Myocyte (in vitro differentiated cells): ENCODE measurements around the gene PLA2R1. TPM values are rescaled to one million over a fixed set of nuclear protein-coding genes. Genes with fewer than 3 reads are reported as not detected.

Source experiments
- DNase-seq: peaks from one replicate; pipeline ENCODE4 v3.0.0-alpha.2; 2012; ENCODE audit warnings: low read depth
- polyA plus RNA-seq: library from polyadenylated mRNA; unstranded; fragments of >200 nt; gene quantifications from one replicate; pipeline ENCODE4 v1.2.1, GENCODE V29; 2012; ENCODE audit warnings: missing spikeins
- total RNA-seq: library from RNA; depleted of rRNA; stranded (reverse); fragments of >200 nt; gene quantifications from 2 replicates; pipeline ENCODE4 v1.2.3, GENCODE V29; 2014

The PLA2R1 gene
- 5.6 and 6.0 TPM in 2 replicates for total RNA-seq
- 12.8 TPM for polyA plus RNA-seq

DNA sequence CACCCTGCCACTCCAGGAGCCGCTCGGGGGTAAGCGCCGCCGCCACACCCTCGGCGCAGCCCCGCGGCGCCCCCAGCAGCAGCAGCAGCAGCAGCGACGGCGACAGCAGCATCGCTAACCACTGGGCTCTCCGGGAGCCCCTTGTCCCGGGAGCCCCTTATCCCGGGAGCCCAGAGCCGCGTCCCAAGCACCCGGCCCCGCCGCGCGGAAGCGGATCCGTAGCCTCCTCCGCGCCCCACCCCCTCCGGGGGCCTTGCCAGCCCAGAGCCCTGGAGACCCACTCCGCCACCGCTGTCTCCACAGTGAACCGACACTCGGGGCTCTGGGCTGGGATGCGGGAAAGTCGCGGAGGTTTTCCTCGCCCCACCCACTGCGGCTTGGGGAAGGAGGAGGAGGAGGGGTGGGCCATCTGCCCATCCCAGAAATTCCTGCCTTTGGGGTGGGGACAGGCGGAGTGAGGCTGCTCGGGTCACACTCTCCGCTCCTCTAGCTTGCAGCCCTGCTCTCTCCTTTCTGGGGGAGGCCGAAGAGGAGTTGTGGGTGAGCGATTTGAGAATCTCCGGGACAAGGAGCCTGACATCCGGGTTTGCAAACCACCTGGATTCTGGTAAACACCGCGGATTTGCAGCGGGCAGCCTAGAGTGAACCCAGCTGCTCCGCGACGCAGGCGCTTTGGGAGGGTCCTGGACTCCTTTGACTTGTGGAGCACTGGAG, at the start of gene PLA2R1:
TSS of gene PLA2R1 (minus strand) at position 324 of the 714 bp plus-strand sequence. CDS start at position 112, 212 bp downstream.
- DNase-seq = peak; percentile 76

DNA sequence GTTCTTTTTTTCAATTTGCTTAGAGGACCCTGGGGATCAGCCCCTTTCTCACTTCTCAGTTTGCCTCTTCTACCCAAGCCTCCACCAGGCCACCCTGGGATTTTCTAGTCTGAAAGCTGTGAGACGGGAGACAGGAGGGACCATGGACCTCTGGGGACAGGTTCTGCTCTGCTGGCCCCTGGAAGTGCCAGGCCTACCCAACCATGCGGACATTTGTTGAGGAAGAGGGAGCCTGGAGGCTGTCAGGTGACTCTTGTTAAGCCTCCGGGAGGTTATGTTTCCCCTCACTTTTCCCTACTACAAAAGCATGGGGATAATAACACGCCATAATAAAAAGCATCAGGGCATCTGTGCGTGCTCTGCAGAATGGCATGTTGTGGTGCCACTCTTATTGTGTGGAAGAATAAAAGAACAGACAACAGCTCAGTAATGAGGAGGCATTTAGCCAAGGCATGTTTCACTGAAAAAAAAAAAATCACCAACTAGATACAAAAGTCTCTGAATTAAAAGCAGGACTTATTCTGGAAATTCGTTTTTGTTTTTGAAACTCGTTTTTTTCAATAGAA, 48.3 kb upstream of the PLA2R1 start:
- no peak for DNase-seq

DNA sequence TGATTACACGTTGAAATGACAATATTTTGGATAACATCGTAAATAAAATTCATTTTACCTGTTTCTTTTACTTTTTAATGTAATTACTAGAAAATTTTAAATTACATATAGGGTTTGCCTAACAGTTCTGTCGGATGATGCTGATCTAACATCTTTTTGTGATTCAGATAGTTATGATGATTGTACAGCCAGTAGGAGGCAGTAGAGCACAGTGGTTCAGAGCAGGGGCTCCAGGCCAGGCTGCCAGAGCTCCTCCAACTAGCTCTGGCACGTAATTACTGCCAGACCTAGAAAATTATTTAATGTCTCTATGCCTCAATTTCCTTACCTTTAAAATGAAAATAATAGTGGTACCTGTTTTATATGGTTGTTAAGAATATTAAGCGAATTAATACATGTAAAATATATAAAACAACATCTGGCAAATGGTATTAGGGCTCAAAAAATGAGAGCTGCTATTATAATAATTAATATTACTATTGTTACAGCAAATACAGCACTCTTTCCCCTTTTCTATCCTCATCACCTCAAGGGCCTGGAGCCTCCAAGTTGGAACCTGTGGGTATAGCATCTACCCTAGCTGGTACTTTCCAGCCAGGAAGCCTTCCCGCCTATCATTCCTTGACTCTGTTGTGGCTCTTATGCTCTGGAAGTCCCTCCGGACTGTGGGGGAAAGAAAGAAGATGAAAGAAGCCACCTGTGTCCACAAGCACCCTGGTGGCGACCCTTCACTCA, 47.7 kb upstream of the PLA2R1 start:
- peak; percentile 83 for DNase-seq

GRCh38 chr2:160109243-160109642, 46.8 kb upstream of the PLA2R1 start:
- DNase-seq = no peak

- DNase-seq = no peak
Observed at GRCh38 chr2:160108646-160109045, 46.2 kb upstream of the PLA2R1 start.

- DNase-seq = no peak
Observed at GRCh38 chr2:160105366-160105765, 43.0 kb upstream of the PLA2R1 start.

DNA sequence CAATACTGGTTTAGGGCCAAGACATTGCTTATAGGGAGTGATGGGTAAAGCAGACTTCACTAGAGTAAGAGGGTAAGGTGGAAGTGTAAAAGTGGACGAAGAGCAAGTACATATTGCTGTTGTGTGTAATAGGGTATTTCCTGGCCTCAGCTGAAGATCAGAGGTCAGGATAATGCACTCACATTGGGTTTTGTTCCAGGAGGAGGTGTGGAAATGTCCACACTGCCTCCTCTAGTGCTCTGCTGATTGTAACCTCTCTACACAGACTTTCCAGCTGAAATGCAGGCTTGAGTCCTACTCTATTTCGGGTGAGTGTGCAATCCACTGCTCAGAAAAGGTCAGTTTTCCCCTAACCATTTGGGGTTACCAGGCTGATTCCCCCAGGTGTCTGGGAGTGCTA, 41.7 kb upstream of the PLA2R1 start:
- no peak for DNase-seq

DNA sequence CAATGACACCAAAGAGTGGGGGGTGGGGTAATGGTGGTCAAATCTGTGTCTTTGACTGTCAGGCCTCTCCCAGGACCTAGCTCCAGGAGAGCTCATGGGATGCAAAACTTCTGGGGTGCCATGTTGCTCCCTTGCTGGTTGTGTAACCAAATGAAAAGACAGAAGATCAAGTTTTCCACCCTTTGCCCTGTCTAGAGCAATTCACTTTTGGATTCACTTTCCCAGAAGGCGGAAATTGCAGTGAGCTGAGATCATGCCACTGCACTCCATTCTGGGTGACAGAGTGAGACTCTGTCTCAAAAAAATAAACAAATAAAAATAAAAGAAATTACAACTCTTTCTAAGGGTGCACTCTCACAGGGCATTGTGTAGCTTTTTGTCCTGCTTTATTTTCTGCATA, 34.9 kb upstream of the PLA2R1 start:
- DNase-seq = no peak

DNA sequence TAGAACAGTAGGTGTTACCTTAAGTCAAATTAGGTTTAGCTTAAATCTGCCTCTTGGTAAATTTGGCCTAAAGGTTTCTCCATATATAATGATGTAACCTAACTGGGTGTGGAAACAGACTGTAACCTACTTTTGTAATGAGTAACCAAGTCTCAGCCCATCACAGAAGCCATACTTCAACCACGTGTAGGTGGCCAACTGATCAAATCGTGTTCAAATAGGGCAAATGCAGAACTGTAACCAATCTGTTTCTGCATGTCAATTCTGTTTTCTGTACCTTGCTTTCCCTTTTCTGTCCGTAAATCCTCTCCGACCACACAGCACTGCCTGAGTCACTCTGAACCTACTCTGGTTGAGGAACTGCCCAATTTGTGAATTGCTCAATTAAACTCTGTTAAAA, 34.0 kb upstream of the PLA2R1 start:
- DNase-seq = no peak

- DNase-seq = no peak
Observed at GRCh38 chr2:160092445-160092844, 30.0 kb upstream of the PLA2R1 start.

DNA sequence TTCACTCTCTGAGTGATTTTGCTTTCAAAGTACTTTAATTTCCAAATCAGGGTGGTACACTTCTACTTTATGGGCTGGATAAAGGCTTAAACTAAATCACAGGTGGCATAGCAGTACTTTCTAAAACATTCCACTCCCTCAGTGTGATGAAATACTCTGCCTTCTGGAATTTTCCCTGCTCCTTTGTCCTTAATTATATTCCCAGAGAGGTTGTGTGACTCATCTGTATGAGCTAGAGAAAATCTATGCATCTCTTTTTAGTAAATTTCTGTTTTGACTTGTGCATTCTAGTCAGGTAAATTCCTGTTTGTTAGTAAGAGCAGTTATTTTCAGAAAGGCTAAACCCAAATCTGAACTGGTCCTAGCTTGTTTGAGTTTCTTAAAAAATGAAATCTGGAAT, 29.0 kb upstream of the PLA2R1 start:
- DNase-seq = no peak

- DNase-seq = peak; percentile 26
Observed at GRCh38 chr2:160087854-160088745, 25.7 kb upstream of the PLA2R1 start.

GRCh38 chr2:160085662-160086061, 23.2 kb upstream of the PLA2R1 start:
- DNase-seq = no peak

DNA sequence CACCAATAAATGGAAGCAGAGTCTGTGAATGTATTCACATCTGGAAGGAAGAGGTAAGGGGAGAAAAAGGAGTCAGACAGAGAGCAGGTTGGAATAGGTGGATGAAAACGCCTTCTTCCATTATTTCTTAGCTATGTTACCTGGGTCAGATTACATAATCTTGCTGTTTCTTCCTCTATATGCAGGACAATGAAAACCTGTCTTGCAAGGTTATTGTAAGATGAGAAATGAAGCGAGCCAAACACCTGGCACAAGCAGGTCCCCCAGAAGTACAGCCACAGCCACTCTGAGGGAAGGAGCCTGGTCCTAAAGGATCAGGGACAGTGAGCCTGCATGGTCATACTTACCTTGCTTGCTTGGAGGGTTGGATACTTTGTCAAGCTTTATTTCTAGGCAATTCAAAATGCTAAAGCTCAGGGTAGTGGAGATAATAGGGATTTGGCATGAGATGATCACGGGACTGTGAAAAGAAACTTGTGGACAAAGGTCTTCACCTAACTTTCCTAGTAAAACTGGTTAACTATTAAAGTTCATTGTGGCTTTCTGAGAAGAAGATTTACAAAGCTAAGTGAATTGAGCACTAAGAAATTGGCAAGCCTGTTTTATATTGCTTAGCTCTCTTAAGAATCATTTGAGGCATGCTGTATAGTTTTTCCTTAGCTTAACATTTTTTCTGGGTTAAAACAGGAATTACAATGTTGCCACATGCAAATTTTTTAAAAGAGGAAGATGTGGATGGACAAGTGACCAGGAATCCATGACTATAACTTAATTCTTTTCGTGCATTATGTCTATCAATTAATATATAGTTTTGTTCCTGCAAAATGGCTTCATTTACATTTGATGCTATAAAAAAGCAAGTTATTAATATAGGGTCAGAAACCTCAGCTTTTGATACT, 15.7 kb upstream of the PLA2R1 start:
- no peak for DNase-seq

DNA sequence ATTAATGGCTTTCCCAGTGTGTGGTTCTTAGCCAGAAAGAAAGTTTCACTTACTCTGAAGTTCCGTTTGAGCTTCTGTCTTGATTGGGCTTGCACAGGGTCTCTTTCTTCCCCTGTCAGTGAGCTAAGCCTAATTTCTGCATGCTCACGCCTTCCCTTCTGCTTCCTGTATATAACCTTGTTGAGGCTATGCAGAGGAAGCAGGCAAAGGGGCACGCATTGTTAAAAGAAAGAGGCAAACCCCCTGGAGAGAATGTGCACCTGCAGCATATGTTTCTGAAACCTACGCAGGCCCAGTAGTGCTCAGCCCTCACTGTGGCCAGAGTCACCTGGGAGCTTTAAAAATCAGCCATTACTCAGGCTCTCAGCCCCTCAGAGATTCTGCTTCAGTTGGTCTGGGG, 14.5 kb upstream of the PLA2R1 start:
- no peak for DNase-seq

DNA sequence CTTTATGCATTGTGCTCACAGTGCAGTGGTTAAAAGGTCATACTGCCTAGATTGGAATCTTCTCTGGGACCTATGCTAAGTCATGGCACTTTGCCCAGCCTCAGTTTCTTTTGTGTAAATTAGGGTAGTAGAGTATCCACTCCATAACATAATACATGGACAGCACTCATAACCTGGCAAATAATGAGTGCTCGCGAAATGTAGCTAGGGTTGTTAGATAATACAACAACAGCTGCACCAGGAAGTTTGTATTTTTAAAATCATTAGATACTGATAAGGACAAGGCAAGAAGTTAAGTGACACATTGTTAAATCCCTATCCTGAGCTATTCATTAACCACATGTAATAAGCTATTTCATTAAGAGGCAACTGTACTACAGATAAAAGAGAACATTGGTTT, 13.8 kb upstream of the PLA2R1 start:
- no peak for DNase-seq

DNA sequence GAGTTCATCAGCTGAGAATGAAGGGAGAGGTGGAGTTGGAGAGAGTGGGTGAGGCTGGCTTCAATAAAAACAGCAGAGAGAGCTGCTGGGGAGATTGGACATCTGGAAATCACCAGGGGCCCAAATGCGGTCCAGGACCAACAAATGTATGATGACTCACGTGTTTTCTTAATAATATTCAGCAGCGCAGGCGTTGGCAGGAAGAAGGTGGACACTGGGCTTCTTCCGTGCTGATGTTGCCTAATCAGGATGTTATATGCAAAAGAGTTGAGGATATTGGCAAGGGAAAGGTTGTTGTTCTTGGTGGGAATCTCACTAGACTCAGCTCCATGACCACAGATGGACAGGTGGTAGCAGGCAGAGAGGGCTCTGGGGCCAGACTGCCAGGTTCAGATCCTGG, 12.8 kb upstream of the PLA2R1 start:
- DNase-seq = peak; percentile 87

- DNase-seq = no peak
Observed at GRCh38 chr2:160073284-160073888, 11.0 kb upstream of the PLA2R1 start.

DNA sequence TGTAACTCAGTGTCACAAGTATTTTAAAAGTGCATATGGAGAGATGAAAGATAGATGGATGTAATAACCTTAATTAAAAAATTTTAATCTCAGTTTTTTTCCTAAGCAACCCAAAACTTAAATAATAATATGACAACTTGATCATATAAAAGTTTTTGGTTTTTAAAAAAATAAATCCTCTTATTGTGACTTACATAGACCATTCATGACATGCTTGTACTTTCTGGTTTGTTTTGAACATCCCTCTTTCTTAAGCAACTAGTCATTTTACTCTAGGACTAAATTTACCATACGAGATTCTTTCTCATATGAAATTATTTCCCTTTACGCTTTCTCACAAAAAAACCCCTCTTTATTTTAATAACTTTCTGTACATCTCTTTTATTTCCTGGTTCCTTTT, 6.5 kb upstream of the PLA2R1 start:
- no peak for DNase-seq

DNA sequence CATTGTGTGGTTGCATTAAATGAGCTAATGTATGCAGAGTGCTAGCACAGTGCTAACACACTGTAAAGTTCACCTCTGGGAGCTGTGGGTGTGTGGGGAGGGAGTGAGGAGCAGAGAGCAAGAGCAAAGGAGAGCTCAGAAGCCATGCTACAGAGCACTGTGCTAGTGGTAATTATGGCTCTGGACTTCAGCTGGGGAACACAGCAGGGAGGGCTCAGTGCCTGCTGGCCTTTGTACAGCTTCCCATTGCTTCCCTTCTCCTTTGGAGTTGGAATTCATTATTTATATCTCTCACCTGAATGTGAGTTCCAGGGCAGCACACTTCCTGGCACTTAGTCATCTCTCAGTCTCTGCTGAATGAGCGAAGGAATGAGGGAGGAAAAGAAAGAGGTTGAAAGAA, 2.5 kb upstream of the PLA2R1 start:
- DNase-seq = no peak
